Sigmoid colon (tissue), 7 donors: ENCODE data around the gene COL23A1. TPM values are rescaled to one million over a fixed set of nuclear protein-coding genes. Genes with fewer than 3 reads are reported as not detected.

ENCODE experiments used
- DNase-seq: peaks from one replicate; pipeline ENCODE4 v3.0.0-alpha.2; 2019
- H3K27ac ChIP-seq, 4 donors: fragments of 200-600 bp; sonication (generic); one replicate each; pipeline ENCODE4 v1.5.1; 2016 to 2019; ENCODE audit warnings: mild to moderate bottlenecking in 1 of 4
- H3K27me3 ChIP-seq, 3 donors: fragments of 200-600 bp; sonication (generic); one replicate each; pipeline ENCODE4 v1.5.1; 2019; ENCODE audit warnings: mild to moderate bottlenecking in 1 of 3
- H3K36me3 ChIP-seq, 4 donors: fragments of 200-600 bp; sonication (generic); one replicate each; pipeline ENCODE4 v1.5.1; 2016 to 2019
- H3K4me1 ChIP-seq, 4 donors: fragments of 200-600 bp; sonication (generic); one replicate each; pipeline ENCODE4 v1.5.1; 2017 to 2019
- H3K4me3 ChIP-seq, 4 donors: fragments of 200-600 bp; sonication (generic); one replicate each; pipeline ENCODE4 v1.5.1; 2017 to 2019; ENCODE audit warnings: mild to moderate bottlenecking in 2 of 4, moderate library complexity in 1 of 4
- H3K9me3 ChIP-seq, 4 donors: fragments of 200-600 bp in 3 of 4; sonication (generic) in 3 of 4; one replicate each; pipeline versions ENCODE4 v1.5.1 to v1.6.1; 2013 to 2019
- EP300 ChIP-seq, 4 donors: sonication (generic); formaldehyde crosslinking; IDR thresholded peaks; one replicate each; pipeline ENCODE4 v1.6.1; 2017; ENCODE audit warnings: antibody characterized with exemption in 4 of 4
- POLR2A ChIP-seq, 2 donors: fragments of 450-650 bp; IDR thresholded peaks; one replicate each; pipeline ENCODE4 v1.6.1; 2016; ENCODE audit warnings: antibody characterized with exemption in 2 of 2, mild to moderate bottlenecking in 2 of 2, moderate library complexity in 2 of 2
- POLR2AphosphoS5 ChIP-seq, 4 donors: sonication (generic); formaldehyde crosslinking; IDR thresholded peaks; one replicate each; pipeline ENCODE4 v1.6.1; 2017; ENCODE audit warnings: antibody characterized with exemption in 4 of 4
- WGBS, 2 donors: extraction: QIAGEN DNeasy Blood & Tissue Kit; methylation state at CpG; one replicate each; pipeline ENCODE4 v1.1.7; 2013; 5-methylcytosine and 5-hydroxymethylcytosine counted together
- intact Hi-C: fragments of 100-400 bp; cut with DNase I; formaldehyde crosslinking; loops from one replicate; pipeline ENCODE4 v1.15.1; 2023
- polyA plus RNA-seq, 3 donors: library from polyadenylated mRNA; stranded (reverse); fragments of 200-250 nt; gene quantifications; one replicate each; pipeline ENCODE4 v1.2.3, GENCODE V29; 2013
- total RNA-seq, 4 donors: library from RNA; depleted of rRNA; stranded (reverse); fragments of >200 nt; gene quantifications; one replicate each; pipeline ENCODE4 v1.1.0, GENCODE V29; 2016
- TF ChIP-seq, protein P1 (sequence below), 4 experiments: fragments of 450-650 bp in 3 of 4; fragments of 200-600 bp in 1 of 4; IDR thresholded peaks; one replicate each; pipeline ENCODE4 v1.5.1; 2016 to 2019; ENCODE audit warnings: antibody characterized with exemption in 4 of 4, mild to moderate bottlenecking in 3 of 4, moderate library complexity in 2 of 4
- donor health status: healthy with polysubstance abuse.
- donor health status: Bipolar disorder and iron deficiency.
- donor health status: healthy.

The COL23A1 gene
- total and polyA plus RNA-seq, 7 donors, result 0.28 to 1.2 (median 0.57) TPM; not detected in 1

DNA sequence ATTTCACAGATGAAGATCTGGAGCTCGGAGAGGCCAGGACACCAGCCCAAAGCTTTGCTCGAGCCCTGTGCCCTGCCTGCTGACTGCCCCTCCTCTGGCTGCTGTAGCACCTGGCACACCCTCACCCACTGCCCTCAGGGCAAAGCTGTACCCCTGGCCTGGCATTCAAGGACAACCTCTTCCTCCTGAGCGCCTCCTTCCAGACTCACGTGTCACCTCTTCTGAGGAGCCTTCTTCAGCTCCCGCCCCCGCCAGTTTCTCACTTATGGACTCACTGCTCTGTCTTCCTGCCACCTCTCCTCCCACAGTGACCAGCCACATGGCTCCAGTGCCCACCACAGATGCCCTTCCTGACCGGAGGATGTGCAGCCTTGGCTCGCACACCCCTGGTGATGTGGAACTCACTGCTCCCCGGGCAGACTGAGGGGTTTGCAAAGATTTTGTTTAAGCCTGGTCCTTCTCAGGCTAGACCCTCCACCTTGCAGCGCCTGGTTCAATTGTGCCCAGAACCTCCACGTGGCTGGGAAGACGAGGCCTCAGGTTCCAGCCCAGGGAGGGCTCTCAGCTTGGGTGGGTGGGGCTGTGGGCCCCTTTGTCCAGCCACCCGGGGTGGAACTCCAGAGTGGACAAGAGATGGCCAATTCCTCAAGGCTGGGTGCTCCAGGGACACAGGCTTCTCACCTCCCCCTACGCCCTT, 311.0 kb downstream of the COL23A1 start:
- no peak for TF ChIP-seq POLR2AphosphoS5 (IDR thresholded peaks at IDR 0.05)
- Histone ChIP-seq H3K4me1 (peaks cover 0 to 9% (median 7%) of the 10 kb centered on the region in 4 donors), H3K4me3 (no peak overlapping the region), H3K9me3 (peaks cover 0 to 5% (median 2%) of the 10 kb centered on the region in 4 donors), H3K27ac (no peak overlapping the region), H3K27me3 (peaks cover 0 to 27% (median 0%) of the 10 kb centered on the region in 3 donors), H3K36me3 (no peaks in the 10 kb centered on the region)
- WGBS, 2 donors, result 70 to 86% methylated on average over 14 of the region's 14 CpGs
- DNase-seq, result peak; percentile 59
- intact Hi-C loops, result no loop called here

DNA sequence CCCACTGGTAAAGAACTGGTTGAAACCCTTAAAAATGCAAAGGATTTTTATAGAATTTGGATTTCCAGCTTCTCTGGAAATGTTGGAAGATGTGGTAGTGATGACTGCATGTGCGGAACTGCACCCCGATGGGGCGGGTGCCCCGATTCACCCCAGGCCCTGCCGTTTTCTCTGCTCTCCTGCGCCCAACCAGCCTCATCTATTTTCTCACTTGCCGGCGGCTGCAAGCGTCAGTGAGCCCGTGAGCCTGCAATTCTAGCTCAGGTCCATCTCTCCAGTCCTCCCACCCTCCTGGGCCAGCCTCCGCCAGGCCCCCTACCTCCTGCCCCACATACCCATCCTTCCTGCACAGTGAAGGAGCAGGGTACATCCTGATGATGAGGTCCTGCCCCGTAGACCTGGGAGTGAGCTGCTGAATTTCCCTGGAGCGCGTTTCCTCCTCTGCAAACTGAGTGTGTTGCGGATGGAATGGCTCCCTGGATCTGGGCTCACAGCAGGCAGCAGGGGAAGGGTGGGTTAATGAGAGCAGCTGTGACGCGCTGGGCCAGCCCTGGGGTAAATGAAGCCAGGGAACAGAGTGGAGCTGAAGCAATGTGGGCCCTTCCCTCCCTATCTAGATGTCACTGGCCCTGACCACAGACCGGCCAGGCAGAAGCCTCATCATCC, 311.7 kb downstream of the COL23A1 start:
- Histone ChIP-seq H3K27me3 (peaks cover 0 to 27% (median 0%) of the 10 kb centered on the region in 3 donors), H3K9me3 (no peaks in the 10 kb centered on the region), H3K36me3 (no peaks in the 10 kb centered on the region), H3K4me3 (no peak overlapping the region), H3K27ac (no peak overlapping the region), H3K4me1 (peaks cover 0 to 9% (median 7%) of the 10 kb centered on the region in 4 donors)
- intact Hi-C loops, result no loop called here
- TF ChIP-seq EP300 (IDR thresholded peaks at IDR 0.05) (no peak), POLR2A (IDR thresholded peaks at IDR 0.05) (no peak), POLR2AphosphoS5 (IDR thresholded peaks at IDR 0.05) (no peak)
- TF ChIP-seq, protein P1, sequence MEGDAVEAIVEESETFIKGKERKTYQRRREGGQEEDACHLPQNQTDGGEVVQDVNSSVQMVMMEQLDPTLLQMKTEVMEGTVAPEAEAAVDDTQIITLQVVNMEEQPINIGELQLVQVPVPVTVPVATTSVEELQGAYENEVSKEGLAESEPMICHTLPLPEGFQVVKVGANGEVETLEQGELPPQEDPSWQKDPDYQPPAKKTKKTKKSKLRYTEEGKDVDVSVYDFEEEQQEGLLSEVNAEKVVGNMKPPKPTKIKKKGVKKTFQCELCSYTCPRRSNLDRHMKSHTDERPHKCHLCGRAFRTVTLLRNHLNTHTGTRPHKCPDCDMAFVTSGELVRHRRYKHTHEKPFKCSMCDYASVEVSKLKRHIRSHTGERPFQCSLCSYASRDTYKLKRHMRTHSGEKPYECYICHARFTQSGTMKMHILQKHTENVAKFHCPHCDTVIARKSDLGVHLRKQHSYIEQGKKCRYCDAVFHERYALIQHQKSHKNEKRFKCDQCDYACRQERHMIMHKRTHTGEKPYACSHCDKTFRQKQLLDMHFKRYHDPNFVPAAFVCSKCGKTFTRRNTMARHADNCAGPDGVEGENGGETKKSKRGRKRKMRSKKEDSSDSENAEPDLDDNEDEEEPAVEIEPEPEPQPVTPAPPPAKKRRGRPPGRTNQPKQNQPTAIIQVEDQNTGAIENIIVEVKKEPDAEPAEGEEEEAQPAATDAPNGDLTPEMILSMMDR (IDR thresholded peaks at IDR 0.05), result no peak
- WGBS, 2 donors, result 79 to 82% methylated on average over 18 of the region's 18 CpGs
- DNase-seq, result peak; percentile 57

DNA sequence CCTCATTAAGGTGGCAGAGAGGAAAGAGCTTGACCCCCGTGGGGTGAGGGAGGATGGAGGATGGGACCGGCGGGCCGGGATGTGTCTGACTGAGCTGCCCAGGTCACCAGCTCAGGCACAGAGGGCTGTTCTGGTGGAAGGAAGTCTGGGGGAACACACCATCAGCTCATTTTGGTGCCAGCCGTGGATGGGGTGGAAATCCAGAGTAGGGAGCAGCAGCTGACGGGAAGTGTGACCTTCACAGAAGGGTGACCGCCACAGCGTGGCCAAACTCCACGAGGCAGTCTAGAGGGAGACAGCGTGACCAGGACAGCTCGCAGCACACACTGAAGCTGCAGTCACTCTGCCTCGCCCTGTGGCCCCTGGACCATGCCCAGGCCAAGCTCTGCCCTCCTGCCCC, 312.3 kb downstream of the COL23A1 start:
- 46 to 68% methylated on average over 12 of the region's 12 CpGs for WGBS, 2 donors
- Histone ChIP-seq H3K36me3 (no peaks in the 10 kb centered on the region), H3K4me1 (peaks cover 0 to 9% (median 7%) of the 10 kb centered on the region in 4 donors), H3K27me3 (peaks cover 0 to 27% (median 0%) of the 10 kb centered on the region in 3 donors), H3K27ac (no peak overlapping the region), H3K4me3 (no peak overlapping the region), H3K9me3 (no peaks in the 10 kb centered on the region)
- no peak for TF ChIP-seq POLR2A (IDR thresholded peaks at IDR 0.05)
- TF ChIP-seq, protein P1 (IDR thresholded peaks at IDR 0.05), result no peak
- no peak for TF ChIP-seq POLR2AphosphoS5 (IDR thresholded peaks at IDR 0.05)
- no peak for TF ChIP-seq EP300 (IDR thresholded peaks at IDR 0.05)
- peak; percentile 55 for DNase-seq
- intact Hi-C loops, result no loop called here

DNA sequence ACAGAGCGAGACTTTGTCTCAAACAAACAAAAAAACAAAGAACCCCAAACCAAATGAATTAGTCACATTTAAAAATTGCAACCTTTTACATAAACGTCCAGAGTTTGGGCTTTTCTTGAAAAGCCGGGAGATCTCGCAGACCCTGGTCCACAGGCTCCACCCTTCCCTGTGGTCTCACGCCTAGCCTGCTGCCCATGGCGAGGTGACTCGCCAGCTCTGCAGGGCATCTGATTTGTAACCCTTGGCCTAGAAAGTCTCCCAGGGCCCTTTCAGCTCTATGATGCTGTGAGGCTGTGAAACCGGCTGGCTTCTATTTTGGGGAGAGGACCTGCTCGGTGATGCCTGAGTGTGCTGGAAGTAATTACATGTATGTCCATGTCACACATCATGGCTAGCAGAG, 312.8 kb downstream of the COL23A1 start:
- intact Hi-C loops, result no loop called here

More for the DNA sequence above, 312.8 kb downstream of the COL23A1 start:
- DNase-seq, result no peak
- H3K9me3 ChIP-seq, result no peaks in the 10 kb centered on the region
- peaks cover 0 to 27% (median 0%) of the 10 kb centered on the region in 3 donors for H3K27me3 ChIP-seq
- no peak overlapping the region for H3K4me3 ChIP-seq
- no peaks in the 10 kb centered on the region for H3K36me3 ChIP-seq
- TF ChIP-seq EP300 (IDR thresholded peaks at IDR 0.05) (no peak), POLR2AphosphoS5 (IDR thresholded peaks at IDR 0.05) (no peak), POLR2A (IDR thresholded peaks at IDR 0.05) (no peak)
- TF ChIP-seq, protein P1 (IDR thresholded peaks at IDR 0.05), result no peak
- no peak overlapping the region for H3K27ac ChIP-seq
- 76 to 87% methylated on average over 9 of the region's 9 CpGs for WGBS, 2 donors
- H3K4me1 ChIP-seq, result peaks cover 0 to 9% (median 7%) of the 10 kb centered on the region in 4 donors
